SK-N-SH treated with all-trans-retinoic acid at 6 μM for 48 hours (cell line): ENCODE results near the gene GLT6D1.

ENCODE experiments used
- ATAC-seq: fragments of 200-7000 bp; cut with Tn5 transposase; 3 replicates; pipeline ENCODE4 v1.9.1; 2020; ENCODE audit warnings: mild to moderate bottlenecking, moderate library complexity
- ARNTL ChIP-seq: fragments of 450-650 bp; formaldehyde crosslinking; IDR thresholded peaks from 2 replicates; pipeline ENCODE4 v1.5.0; 2020; ENCODE audit warnings: low read depth, mild to moderate bottlenecking, moderate library complexity, borderline replicate concordance
- BACH2 ChIP-seq: fragments of 250-450 bp; sonication (Bioruptor Pico); IDR thresholded peaks from 2 replicates; pipeline ENCODE4 v1.9.0; 2021; ENCODE audit warnings: mild to moderate bottlenecking, borderline replicate concordance
- CREB5 ChIP-seq: fragments of 250-450 bp; sonication (Bioruptor Pico); IDR thresholded peaks from 2 replicates; pipeline ENCODE4 v1.5.1; 2020; ENCODE audit warnings: low read depth, mild to moderate bottlenecking, moderate library complexity
- CSDC2 ChIP-seq: fragments of 250-450 bp; sonication (Bioruptor Pico); IDR thresholded peaks from 2 replicates; pipeline ENCODE4 v1.5.0; 2020; ENCODE audit warnings: mild to moderate bottlenecking, moderate library complexity
- CSRNP3 ChIP-seq: fragments of 250-450 bp; sonication (Bioruptor Pico); IDR thresholded peaks from 2 replicates; pipeline ENCODE4 v1.5.1; 2021; ENCODE audit warnings: mild to moderate bottlenecking, moderate library complexity
- ESRRG ChIP-seq: fragments of 250-450 bp; sonication (Bioruptor Pico); IDR thresholded peaks from 2 replicates; pipeline ENCODE4 v1.6.1; 2021; ENCODE audit warnings: mild to moderate bottlenecking
- GLIS3 ChIP-seq: fragments of 250-450 bp; sonication (Bioruptor Pico); IDR thresholded peaks from 2 replicates; pipeline ENCODE4 v1.5.0; 2020; ENCODE audit warnings: mild to moderate bottlenecking, moderate library complexity
- ISL1 ChIP-seq: fragments of 250-450 bp; sonication (Bioruptor Pico); IDR thresholded peaks from 2 replicates; pipeline ENCODE4 v2.1.2; 2022; ENCODE audit warnings: mild to moderate bottlenecking, moderate library complexity
- OSR1 ChIP-seq: fragments of 250-450 bp; sonication (Bioruptor Pico); IDR thresholded peaks from 2 replicates; pipeline ENCODE4 v1.8.0; 2022; ENCODE audit warnings: moderate library complexity, mild to moderate bottlenecking, inconsistent platforms
- PATZ1 ChIP-seq: fragments of 250-450 bp; sonication (Bioruptor Pico); IDR thresholded peaks from 2 replicates; pipeline ENCODE4 v1.8.0; 2020; ENCODE audit warnings: mild to moderate bottlenecking, moderate library complexity, borderline replicate concordance
- POU6F1 ChIP-seq: fragments of 250-450 bp; sonication (Bioruptor Pico); IDR thresholded peaks from 2 replicates; pipeline ENCODE4 v1.8.0; 2021; ENCODE audit warnings: low read depth, mild to moderate bottlenecking, moderate library complexity, borderline replicate concordance
- PPARA ChIP-seq: fragments of 250-450 bp; sonication (Bioruptor Pico); IDR thresholded peaks from 2 replicates; pipeline ENCODE4 v1.5.0; 2020; ENCODE audit warnings: mild to moderate bottlenecking, borderline replicate concordance
- RARB ChIP-seq: fragments of 250-450 bp; sonication (Bioruptor Pico); IDR thresholded peaks from 2 replicates; pipeline ENCODE4 v1.8.0; 2021; ENCODE audit warnings: mild to moderate bottlenecking, moderate library complexity
- SNAI2 ChIP-seq: fragments of 250-450 bp; sonication (Bioruptor Pico); IDR thresholded peaks from 2 replicates; pipeline ENCODE4 v1.5.0; 2020; ENCODE audit warnings: mild to moderate bottlenecking, moderate library complexity
- TCF4 ChIP-seq: fragments of 250-450 bp; sonication (Bioruptor Pico); IDR thresholded peaks from 2 replicates; pipeline ENCODE4 v1.8.0; 2021; ENCODE audit warnings: mild to moderate bottlenecking, moderate library complexity, borderline replicate concordance
- TOX ChIP-seq: fragments of 250-450 bp; sonication (Bioruptor Pico); IDR thresholded peaks from 2 replicates; pipeline ENCODE4 v1.8.0; 2021; ENCODE audit warnings: mild to moderate bottlenecking, moderate library complexity, borderline replicate concordance
- TSHZ2 ChIP-seq: fragments of 250-450 bp; sonication (Bioruptor Pico); IDR thresholded peaks from 2 replicates; pipeline ENCODE4 v1.5.0; 2020; ENCODE audit warnings: mild to moderate bottlenecking, moderate library complexity
- ZC3H10 ChIP-seq: fragments of 250-450 bp; sonication (Bioruptor Pico); IDR thresholded peaks from 2 replicates; pipeline ENCODE4 v1.5.1; 2021; ENCODE audit warnings: mild to moderate bottlenecking, moderate library complexity
- ZFP3 ChIP-seq: fragments of 250-450 bp; sonication (Bioruptor Pico); IDR thresholded peaks from 2 replicates; pipeline ENCODE4 v1.5.0; 2020; ENCODE audit warnings: mild to moderate bottlenecking, moderate library complexity
- ZFP30 ChIP-seq: fragments of 450-650 bp; formaldehyde crosslinking; IDR thresholded peaks from 2 replicates; pipeline ENCODE4 v1.5.0; 2022; ENCODE audit warnings: mild to moderate bottlenecking, moderate library complexity
- ZNF565 ChIP-seq: fragments of 450-650 bp; formaldehyde crosslinking; conservative IDR thresholded peaks from 2 replicates; pipeline ENCODE4 v1.5.0; 2020; ENCODE audit warnings: low read depth, mild to moderate bottlenecking, moderate library complexity
- ZNF70 ChIP-seq: fragments of 450-650 bp; formaldehyde crosslinking; IDR thresholded peaks from 2 replicates; pipeline ENCODE4 v1.5.0; 2020; ENCODE audit warnings: mild to moderate bottlenecking, moderate library complexity
- ZNF8 ChIP-seq: fragments of 450-650 bp; formaldehyde crosslinking; IDR thresholded peaks from 2 replicates; pipeline ENCODE4 v1.5.0; 2020; ENCODE audit warnings: mild to moderate bottlenecking, moderate library complexity

GLT6D1 gene

GRCh38 chr9:135582541-135582940, 56.8 kb downstream of the GLT6D1 start:
- ATAC-seq: no peak
- no peak for TF ChIP-seq ZFP30
- no peak for TF ChIP-seq TOX (CRISPR knock-in tag)
- TF ChIP-seq PPARA (CRISPR knock-in tag): no peak
- no peak for TF ChIP-seq CSDC2 (CRISPR knock-in tag)
- no peak for TF ChIP-seq TCF4 (CRISPR knock-in tag)
- TF ChIP-seq RARB (CRISPR knock-in tag): no peak
- TF ChIP-seq PATZ1 (CRISPR knock-in tag): no peak
- TF ChIP-seq SNAI2 (CRISPR knock-in tag): no peak
- TF ChIP-seq ZNF70 (CRISPR knock-in tag): no peak
- TF ChIP-seq CREB5: no peak
- TF ChIP-seq BACH2 (CRISPR knock-in tag): no peak
- TF ChIP-seq ARNTL (CRISPR knock-in tag): no peak
- TF ChIP-seq OSR1 (CRISPR knock-in tag): no peak
- no peak for TF ChIP-seq ISL1 (CRISPR knock-in tag)
- TF ChIP-seq ZNF565 (CRISPR knock-in tag): no peak
- TF ChIP-seq, all 23 proteins: peak for 0

GRCh38 chr9:135581636-135582426, 57.5 kb downstream of the GLT6D1 start:
- no peak for ATAC-seq
- TF ChIP-seq ARNTL (CRISPR knock-in tag) (no peak), ZFP3 (CRISPR knock-in tag) (no peak), ZC3H10 (CRISPR knock-in tag) (no peak), GLIS3 (no peak), TCF4 (CRISPR knock-in tag) (no peak), CREB5 (no peak), RARB (CRISPR knock-in tag) (no peak), ZFP30 (no peak)

GRCh38 chr9:135580664-135581380, 58.5 kb downstream of the GLT6D1 start:
- no peak for ATAC-seq
- no peak for TF ChIP-seq ZNF70 (CRISPR knock-in tag)
- no peak for TF ChIP-seq CSRNP3 (CRISPR knock-in tag)
- TF ChIP-seq RARB (CRISPR knock-in tag): no peak
- TF ChIP-seq TCF4 (CRISPR knock-in tag): no peak
- no peak for TF ChIP-seq CSDC2 (CRISPR knock-in tag)
- no peak for TF ChIP-seq GLIS3
- TF ChIP-seq POU6F1 (CRISPR knock-in tag): no peak
- no peak for TF ChIP-seq TSHZ2
- no peak for TF ChIP-seq OSR1 (CRISPR knock-in tag)
- TF ChIP-seq ISL1 (CRISPR knock-in tag): no peak
- TF ChIP-seq ZNF8: no peak
- no peak for TF ChIP-seq ZFP3 (CRISPR knock-in tag)
- no peak for TF ChIP-seq ZC3H10 (CRISPR knock-in tag)
- no peak for TF ChIP-seq ARNTL (CRISPR knock-in tag)
- no peak for TF ChIP-seq BACH2 (CRISPR knock-in tag)
- TF ChIP-seq ZNF565 (CRISPR knock-in tag): no peak
- no peak for TF ChIP-seq PPARA (CRISPR knock-in tag)
- TF ChIP-seq SNAI2 (CRISPR knock-in tag): no peak
- no peak for TF ChIP-seq ESRRG (CRISPR knock-in tag)
- TF ChIP-seq, all 23 proteins: peak for 0
